ENCODE data around the gene MOB3A.
"Not testable (repeated sequence)": the region's sequence is repeated elsewhere in the genome, so short reads cannot be mapped to it uniquely, and the experiment has no call there.

MOB3A gene

DNA sequence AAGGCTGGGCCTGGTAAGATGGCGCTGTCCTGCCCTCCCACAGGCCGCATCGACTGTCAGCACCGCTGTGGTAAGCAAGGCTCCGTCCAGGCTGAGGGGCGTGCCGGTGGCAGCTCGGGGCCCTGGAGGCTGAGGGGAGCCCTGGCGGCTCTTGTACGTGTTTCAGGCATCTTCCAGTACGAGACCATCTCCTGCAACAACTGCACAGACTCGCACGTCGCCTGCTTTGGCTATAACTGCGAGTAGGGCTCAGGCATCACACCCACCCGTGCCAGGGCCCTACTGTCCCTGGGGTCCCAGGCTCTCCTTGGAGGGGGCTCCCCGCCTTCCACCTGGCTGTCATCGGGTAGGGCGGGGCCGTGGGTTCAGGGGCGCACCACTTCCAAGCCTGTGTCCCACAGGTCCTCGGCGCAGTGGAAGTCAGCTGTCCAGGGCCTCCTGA, 1.8 kb upstream of the MOB3A start:
- DNase-seq (ENCODE audit: low spot score): no peak
- Histone ChIP-seq H3K27ac (no peak overlapping the region), H3K4me3 (peak overlapping the region; percentile 77)
- no peak for TF ChIP-seq CTCF (IDR thresholded peaks at IDR 0.05)

DNA sequence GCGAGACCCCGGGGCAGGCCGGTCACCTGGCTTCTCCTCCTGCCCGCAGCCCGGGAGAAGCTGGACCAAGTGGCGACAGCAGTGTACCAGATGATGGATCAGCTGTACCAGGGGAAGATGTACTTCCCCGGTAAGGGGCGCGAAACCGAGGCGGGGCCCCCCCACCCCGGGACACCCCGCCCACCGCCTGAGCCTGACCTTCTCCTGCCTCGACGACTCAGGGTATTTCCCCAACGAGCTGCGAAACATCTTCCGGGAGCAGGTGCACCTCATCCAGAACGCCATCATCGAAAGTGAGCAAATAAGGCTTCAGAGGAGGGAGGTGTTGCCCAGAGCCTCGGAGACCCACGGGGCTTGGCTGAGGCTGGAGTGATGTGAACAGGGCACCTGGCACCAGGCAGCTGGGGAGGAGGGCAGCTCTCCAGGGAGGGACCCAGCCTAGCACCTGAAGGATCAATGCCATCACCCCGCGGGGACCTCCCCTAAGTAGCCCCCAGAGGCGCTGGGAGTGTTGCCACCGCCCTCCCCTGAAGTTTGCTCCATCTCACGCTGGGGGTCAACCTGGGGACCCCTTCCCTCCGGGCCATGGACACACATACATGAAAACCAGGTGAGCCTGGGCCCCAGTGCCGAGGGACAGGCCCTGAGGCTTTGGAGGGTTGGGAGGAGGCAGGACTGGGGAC, 1.2 kb upstream of the MOB3A start:
- TF ChIP-seq CTCF (IDR thresholded peaks at IDR 0.05): no peak
- Histone ChIP-seq H3K27ac (peak overlapping the region; percentile 62 to 97), H3K4me3 (peak overlapping the region; percentile 77)
- DNase-seq (ENCODE audit: low spot score): no peak

DNA sequence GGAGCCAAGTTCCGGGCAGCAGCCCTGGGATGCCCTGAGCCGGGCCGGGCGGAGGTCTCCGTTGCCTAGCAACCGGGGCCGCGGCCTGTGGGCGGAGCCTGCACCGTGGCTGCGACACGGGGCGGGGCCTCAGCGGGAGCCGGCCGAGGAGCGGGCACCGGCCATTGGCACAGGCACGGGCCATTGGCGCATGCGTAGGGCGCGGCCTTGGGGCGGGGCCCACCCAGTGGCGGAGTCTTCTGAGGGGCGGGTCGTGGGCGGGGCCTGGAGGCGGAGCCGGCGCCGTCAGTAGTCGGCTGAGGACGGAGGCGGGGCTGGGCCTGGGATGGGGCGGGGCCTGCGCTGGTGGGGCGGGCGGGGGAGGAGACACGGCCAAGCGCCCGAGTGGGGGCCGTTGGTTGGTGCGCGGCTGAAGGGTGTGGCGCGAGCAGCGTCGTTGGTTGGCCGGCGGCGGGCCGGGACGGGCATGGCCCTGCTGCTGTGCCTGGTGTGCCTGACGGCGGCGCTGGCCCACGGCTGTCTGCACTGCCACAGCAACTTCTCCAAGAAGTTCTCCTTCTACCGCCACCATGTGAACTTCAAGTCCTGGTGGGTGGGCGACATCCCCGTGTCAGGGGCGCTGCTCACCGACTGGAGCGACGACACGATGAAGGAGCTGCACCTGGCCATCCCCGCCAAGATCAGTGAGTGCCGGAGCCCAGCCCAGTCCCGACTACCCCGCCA, 515 bp upstream of the MOB3A start, which contains the start of gene IZUMO4:
Gene IZUMO4, plus strand, starts transcription at position 436 of the 723 bp plus-strand sequence. Its CDS starts 31 bp downstream, at position 467.
- no peak for TF ChIP-seq CTCF (IDR thresholded peaks at IDR 0.05)
- DNase-seq (ENCODE audit: low spot score): peak; percentile 98

DNA sequence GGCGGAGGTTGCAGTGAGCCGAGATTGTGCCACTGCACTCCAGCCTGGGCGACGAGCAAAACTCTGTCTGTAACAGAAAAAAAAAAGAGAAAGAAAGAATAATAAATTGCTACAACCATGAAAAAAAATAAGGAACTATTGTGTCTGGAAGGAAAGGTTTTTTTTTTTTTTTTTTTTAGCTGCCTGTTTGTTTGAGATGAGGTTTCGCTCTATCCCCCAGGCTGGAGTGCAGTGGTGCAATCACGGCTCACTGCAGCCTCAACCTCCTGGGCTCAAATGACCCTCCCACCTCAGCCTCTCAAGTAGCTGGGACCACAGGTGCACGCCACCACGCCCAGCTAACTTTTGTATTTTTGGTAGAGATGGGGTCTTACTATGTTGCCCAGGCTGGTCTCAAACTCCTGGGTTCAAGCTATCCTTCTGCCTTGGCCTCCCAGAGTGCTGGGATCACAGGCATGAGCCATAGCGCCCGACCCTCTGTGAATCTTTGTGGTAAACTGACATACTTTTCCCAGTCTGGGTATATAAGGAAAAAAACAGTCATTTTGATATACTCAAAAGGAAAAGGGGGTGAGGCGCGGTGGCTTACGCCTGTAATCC, 4.1 kb downstream of the MOB3A start:
- peak overlapping the region in 1 of 2 donors; percentile 80 for H3K27ac ChIP-seq
- DNase-seq (ENCODE audit: low spot score); H3K4me3 ChIP-seq: not testable (repeated sequence)

More for the DNA sequence above, 515 bp upstream of the MOB3A start, which contains the start of gene IZUMO4:
- Histone ChIP-seq H3K4me3 (peak within 1 kb of the TSS; percentile 87), H3K27ac (peak within 1 kb of the TSS; percentile 92 to 97)

- H3K27ac ChIP-seq: peak overlapping the region; percentile 19 to 80
- no peak for DNase-seq (ENCODE audit: low spot score)
- no peak for TF ChIP-seq CTCF (IDR thresholded peaks at IDR 0.05)
- H3K4me3 ChIP-seq: no peak overlapping the region
Observed at GRCh38 chr19:2089727-2090053, 6.4 kb downstream of the MOB3A start.

GRCh38 chr19:2089001-2089711, 7.0 kb downstream of the MOB3A start:
- no peak for TF ChIP-seq CTCF (IDR thresholded peaks at IDR 0.05)
- no peak overlapping the region for H3K4me3 ChIP-seq
- peak overlapping the region in 1 of 2 donors; percentile 80 for H3K27ac ChIP-seq
- DNase-seq (ENCODE audit: low spot score): no peak

GRCh38 chr19:2087621-2088100, 8.5 kb downstream of the MOB3A start:
- TF ChIP-seq CTCF (IDR thresholded peaks at IDR 0.05): no peak
- Histone ChIP-seq H3K4me3 (no peak overlapping the region), H3K27ac (peak overlapping the region in 1 of 2 donors; percentile 43)
- no peak for DNase-seq (ENCODE audit: low spot score)

DNA sequence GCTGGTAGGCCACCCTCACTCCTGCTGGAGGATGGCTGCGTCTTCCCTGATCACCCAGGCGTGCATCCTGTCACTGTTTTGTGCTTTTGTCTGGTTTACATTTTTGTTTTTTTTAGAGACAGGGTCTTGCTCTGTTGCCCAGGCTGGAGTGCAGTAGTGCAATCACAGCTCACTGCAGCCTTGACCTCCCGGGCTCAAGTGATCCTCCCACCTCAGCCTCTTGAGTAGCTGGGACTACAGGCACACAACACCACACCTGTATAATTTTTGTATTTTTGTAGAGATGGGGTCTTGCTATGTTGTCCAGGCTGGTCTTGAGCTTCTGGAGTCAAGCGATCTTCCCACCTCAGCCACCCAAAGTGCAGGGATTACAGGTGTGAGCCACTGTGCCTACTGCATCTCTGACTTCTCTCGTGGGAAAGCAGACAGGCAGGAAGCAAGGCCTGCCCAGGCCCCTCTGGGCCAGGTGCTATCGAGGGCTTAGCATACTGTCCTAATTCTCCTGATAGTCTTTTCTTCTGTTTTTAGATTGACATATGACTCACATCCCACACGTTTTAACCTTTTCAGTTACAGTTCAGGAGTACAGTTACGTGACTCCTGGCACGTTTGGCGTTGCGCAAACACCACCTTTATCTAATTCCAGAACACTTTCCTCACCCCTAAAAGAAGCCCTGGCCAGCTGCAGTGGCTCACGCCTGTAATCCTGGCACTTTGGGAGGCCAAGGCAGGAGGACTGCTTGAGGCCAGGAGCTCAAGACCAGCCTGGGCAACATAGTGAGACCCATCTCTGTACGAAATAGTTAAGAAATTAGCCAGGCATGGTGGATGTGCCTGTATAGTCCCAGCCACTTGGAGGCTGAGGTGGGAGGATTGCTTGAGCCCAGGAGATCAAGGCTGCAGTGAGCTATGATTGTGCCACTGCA, 9.2 kb downstream of the MOB3A start:
- H3K4me3 ChIP-seq; DNase-seq (ENCODE audit: low spot score): not testable (repeated sequence)
- peak overlapping the region in 1 of 2 donors; percentile 43 for H3K27ac ChIP-seq
